ENCODE data around the gene MRTFB. TPM values are rescaled to one million over a fixed set of nuclear protein-coding genes. Genes with fewer than 3 reads are reported as not detected.
A peak's percentile ranks its signal among the peaks of the same experiment; 100 is the strongest.

MRTFB gene
- total and polyA plus RNA-seq, 4 experiments from 2014 or later = 6.1 to 26.7 (median 15.6) TPM

DNA sequence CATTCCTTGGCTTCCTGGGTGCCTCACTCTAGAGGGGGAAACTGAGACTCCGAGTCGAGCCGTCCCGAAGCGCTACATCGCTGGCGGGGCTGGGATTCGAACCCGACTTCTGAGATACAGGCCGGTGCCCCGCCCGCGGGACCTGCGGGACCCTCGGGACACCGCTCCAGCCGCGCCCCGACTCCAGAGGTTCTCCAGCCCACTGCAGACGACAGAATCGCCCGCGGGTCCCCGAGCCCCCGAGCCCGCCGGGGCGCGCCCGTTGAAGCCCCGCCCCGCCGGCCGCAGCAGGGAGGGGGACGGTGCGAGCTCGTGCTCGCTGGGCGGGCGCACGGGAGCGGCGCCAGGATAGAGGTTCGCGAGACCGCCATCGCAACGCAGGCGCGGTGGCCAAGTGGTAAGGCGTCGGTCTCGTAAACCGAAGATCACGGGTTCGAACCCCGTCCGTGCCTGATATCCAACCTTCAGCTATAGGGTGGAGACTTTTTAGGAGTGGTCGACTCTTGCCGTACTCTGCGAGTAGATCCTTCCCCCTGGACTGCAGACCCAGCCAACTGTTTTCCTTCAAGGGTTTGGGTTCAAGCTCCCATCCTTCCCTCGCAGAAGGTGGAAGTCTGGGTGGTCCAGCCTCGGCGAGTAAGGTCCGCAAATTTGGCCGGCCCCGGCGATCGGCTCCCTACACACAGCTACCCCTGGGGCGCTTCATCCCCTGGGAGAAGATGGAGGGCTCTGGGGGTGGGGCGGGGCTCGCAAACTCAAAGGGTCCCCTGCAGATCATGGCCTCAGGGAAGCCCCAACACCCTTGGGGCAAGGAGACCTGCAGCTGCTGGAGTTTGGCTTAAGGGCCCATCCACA lies 214.6 kb downstream of the MRTFB start:
- peaks cover 8 to 33% (median 16%) of the 10 kb centered on the region in 4 donors for H3K4me1 Mint-ChIP-seq
- CTCF ChIA-PET (ENCODE audit: partially characterized antibody) = interaction anchor here (1.0 to 2.5 kb wide), 7 partner anchors 16 to 363 kb away, joined by 3 to 13 read pairs (median 3); no protein-coding TSS in a partner anchor

DNA sequence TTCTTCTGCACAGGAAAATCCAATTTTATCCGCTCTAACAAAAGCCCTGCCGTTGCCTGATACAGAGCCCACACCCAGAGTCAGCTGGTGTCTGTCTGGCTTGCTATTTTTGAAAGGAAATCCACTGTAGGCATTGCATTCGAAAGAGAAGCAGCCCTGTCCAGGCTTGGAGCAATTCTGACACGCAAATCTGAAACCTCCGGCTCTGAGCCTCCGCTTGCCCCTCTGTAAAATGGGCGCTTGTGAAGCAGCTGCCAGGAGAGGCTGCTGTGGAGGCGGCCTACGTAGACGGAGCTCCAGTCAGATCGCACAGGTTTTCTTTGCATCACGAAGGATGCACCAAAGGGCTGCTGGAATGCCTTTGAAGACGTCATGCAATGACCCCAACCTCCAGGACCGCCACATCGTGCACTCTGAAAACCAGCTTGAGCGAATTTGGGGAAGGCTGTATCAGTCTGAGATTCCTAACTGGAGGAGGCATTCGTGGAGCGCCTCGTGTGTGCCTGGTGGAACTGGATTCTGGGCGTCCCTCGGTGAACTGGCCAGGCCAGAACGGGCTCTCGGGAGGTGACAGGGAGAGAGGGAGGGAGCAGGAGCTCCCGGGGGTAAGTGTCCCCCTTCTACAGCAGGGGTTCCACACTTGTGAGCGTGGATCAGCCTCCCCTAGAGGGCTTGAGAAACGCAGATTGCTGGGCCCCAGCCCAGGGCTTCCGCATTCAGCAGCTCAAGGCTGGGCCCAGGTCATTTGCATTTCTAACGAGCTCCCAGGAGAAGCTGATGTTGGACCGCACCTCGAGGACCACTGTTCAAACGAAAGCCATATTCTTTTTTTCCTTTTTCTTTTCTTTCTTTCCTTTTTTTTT lies 215.5 kb downstream of the MRTFB start:
- CTCF ChIA-PET (ENCODE audit: partially characterized antibody) = interaction anchor here (0.7 to 2.5 kb wide), 7 partner anchors 15 to 364 kb away, joined by 3 to 13 read pairs (median 3); no protein-coding TSS in a partner anchor
- intact Hi-C loops (cut with micrococcal nuclease) = loop anchor here (5.0 kb wide), 1 partner anchor 214 kb away; the partner anchor contains the start of gene MRTFB
- H3K9me3 ChIP-seq (ENCODE audit: control insufficient read depth in 1 of 2, low read length in 2 of 2) = no peaks in the 10 kb centered on the region
- no peaks in the 10 kb centered on the region for H3K27me3 ChIP-seq (ENCODE audit: insufficient read depth, low read length)
- Mint-ChIP-seq H3K27me3 (peaks cover 2% of the 10 kb centered on the region in 2 donors), H3K4me1 (peaks cover 8 to 33% (median 16%) of the 10 kb centered on the region in 4 donors), H3K4me3 (peak overlapping the region; percentile 76 to 97 (median 92)), H3K9me3 (peaks cover 0 to 34% (median 17%) of the 10 kb centered on the region in 8 donors), H3K36me3 (peaks cover 0 to 17% of the 10 kb centered on the region in 2 donors), H3K27ac (peak overlapping the region; percentile 82 to 98 (median 90))
- POLR2A ChIA-PET (ENCODE audit: partially characterized antibody) = interaction anchor here (1.1 to 3.4 kb wide), 6 partner anchors 12 to 367 kb away, joined by 3 to 18 read pairs (median 6); partner anchors contain the start of genes ERCC4 and PARN
- H3K4me1 ChIP-seq (ENCODE audit: insufficient read depth, low read length) = peaks cover 18% of the 10 kb centered on the region
- H3K36me3 ChIP-seq (ENCODE audit: insufficient read depth, low read length) = no peaks in the 10 kb centered on the region
- peak overlapping the region; percentile 64 to 71 for H3K4me3 ChIP-seq (ENCODE audit: low read length in 2 of 2)
- DNase-seq = peak; percentile 49 to 71 (median 56)
- peak overlapping the region; percentile 71 for H3K27ac ChIP-seq (ENCODE audit: low read depth, low read length)

More for the DNA sequence above, 214.6 kb downstream of the MRTFB start:
- Mint-ChIP-seq H3K27me3 (peaks cover 2% of the 10 kb centered on the region in 2 donors), H3K4me3 (peak overlapping the region; percentile 89 to 97 (median 95)), H3K27ac (peak overlapping the region; percentile 87 to 98 (median 94)), H3K36me3 (peaks cover 0 to 17% of the 10 kb centered on the region in 2 donors), H3K9me3 (peaks cover 0 to 34% (median 17%) of the 10 kb centered on the region in 8 donors)
- H3K27ac ChIP-seq (ENCODE audit: low read depth, low read length) = peak overlapping the region; percentile 71
- no peaks in the 10 kb centered on the region for H3K9me3 ChIP-seq (ENCODE audit: control insufficient read depth in 1 of 2, low read length in 2 of 2)
- no peaks in the 10 kb centered on the region for H3K36me3 ChIP-seq (ENCODE audit: insufficient read depth, low read length)
- DNase-seq = peak; percentile 91 to 98 (median 95)
- peak overlapping the region; percentile 64 to 71 for H3K4me3 ChIP-seq (ENCODE audit: low read length in 2 of 2)
- POLR2A ChIA-PET (ENCODE audit: partially characterized antibody) = interaction anchor here (0.5 to 3.4 kb wide), 9 partner anchors 11 to 1093 kb away, joined by 3 to 18 read pairs (median 5); partner anchors contain the start of genes BFAR, ERCC4 and PARN
- intact Hi-C loops (cut with micrococcal nuclease) = loop anchor here (1.0 to 5.0 kb wide), 5 partner anchors 16 to 366 kb away; partner anchors contain the start of genes MRTFB and PARN
- H3K27me3 ChIP-seq (ENCODE audit: insufficient read depth, low read length) = no peaks in the 10 kb centered on the region
- peaks cover 18% of the 10 kb centered on the region for H3K4me1 ChIP-seq (ENCODE audit: insufficient read depth, low read length)

DNA sequence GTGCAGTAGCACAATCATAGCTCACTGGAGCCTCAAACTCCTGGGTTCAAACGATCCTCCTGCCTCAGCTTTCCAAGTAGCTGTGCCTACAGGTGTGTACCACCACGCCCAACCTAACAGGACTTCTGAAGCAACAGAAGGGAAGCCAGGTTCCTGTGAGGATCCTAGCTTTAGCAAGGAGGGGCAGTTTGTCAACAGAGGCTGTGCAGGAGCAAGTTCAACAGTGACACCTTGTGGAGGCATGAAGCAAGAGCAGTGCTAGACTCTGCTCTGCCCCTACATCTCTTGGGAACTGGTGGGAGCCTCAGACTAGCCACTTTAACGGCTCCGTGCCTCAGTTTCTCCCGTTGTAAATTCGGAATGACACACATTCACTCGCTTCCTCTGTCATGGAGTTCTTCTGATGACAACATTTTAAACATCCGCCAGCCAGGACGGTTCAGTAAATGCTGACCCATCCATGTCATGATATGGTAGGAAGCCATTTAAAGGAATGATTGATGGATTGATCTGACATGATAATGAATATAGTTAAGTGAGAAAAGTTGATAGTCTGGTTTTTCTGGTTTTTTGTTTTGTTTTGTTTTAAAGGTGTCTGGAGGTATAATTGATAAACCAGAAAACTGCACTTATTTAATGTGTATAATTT lies 218.7 kb downstream of the MRTFB start:
- H3K27ac ChIP-seq (ENCODE audit: low read depth, low read length) = no peak overlapping the region
- H3K36me3 ChIP-seq (ENCODE audit: insufficient read depth, low read length) = no peaks in the 10 kb centered on the region
- ChIA-PET POLR2A (ENCODE audit: partially characterized antibody) (no interaction called here), CTCF (ENCODE audit: partially characterized antibody) (interaction anchor here (0.9 kb wide), 1 partner anchor 370 kb away, joined by 3 read pairs; the partner anchor contains the start of gene ERCC4)
- Mint-ChIP-seq H3K36me3 (peaks cover 0 to 16% of the 10 kb centered on the region in 2 donors), H3K27me3 (peaks cover 2% of the 10 kb centered on the region in 2 donors), H3K27ac (peak overlapping the region in 1 of 7 donors; percentile 61), H3K9me3 (peaks cover 0 to 33% (median 17%) of the 10 kb centered on the region in 8 donors), H3K4me1 (peaks cover 7 to 26% (median 11%) of the 10 kb centered on the region in 4 donors), H3K4me3 (no peak overlapping the region)
- peak in 3 of 5 donors; percentile 24 to 32 (median 30) for DNase-seq
- intact Hi-C loops (cut with micrococcal nuclease) = loop anchor here (5.0 kb wide), 1 partner anchor 218 kb away; the partner anchor contains the start of gene MRTFB
- no peaks in the 10 kb centered on the region for H3K27me3 ChIP-seq (ENCODE audit: insufficient read depth, low read length)
- H3K4me3 ChIP-seq (ENCODE audit: low read length in 2 of 2) = no peak overlapping the region
- H3K4me1 ChIP-seq (ENCODE audit: insufficient read depth, low read length) = peaks cover 12% of the 10 kb centered on the region
- H3K9me3 ChIP-seq (ENCODE audit: control insufficient read depth in 1 of 2, low read length in 2 of 2) = no peaks in the 10 kb centered on the region

DNA sequence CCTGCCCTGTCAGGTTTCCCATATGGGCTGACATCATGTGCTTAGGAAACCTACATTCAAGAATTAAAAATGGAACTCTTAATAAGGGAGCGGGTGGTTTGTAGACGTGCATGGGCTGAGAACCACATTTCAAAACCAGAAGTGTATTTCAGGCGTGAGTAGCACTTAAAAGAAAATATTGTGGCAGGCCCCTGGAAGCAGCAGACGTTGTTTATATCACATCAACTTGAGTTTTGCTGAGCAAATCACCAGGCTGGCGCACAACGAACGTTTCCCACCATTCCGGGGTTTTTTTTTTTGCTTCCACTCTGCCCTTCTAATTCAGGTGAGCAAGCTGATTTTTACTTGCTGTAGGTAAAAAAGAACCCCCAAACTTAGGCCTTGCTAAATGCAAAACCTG lies 220.2 kb downstream of the MRTFB start:
- H3K27ac Mint-ChIP-seq = no peak overlapping the region
- no peaks in the 10 kb centered on the region for H3K27me3 Mint-ChIP-seq
- H3K27ac ChIP-seq (ENCODE audit: low read depth, low read length) = no peak overlapping the region
- ChIA-PET POLR2A (ENCODE audit: partially characterized antibody) (no interaction called here), CTCF (ENCODE audit: partially characterized antibody) (no interaction called here)
- no peaks in the 10 kb centered on the region for H3K9me3 ChIP-seq (ENCODE audit: control insufficient read depth in 1 of 2, low read length in 2 of 2)
- no peaks in the 10 kb centered on the region for H3K27me3 ChIP-seq (ENCODE audit: insufficient read depth, low read length)
- DNase-seq = no peak
- no peaks in the 10 kb centered on the region for H3K36me3 ChIP-seq (ENCODE audit: insufficient read depth, low read length)
- peaks cover 5% of the 10 kb centered on the region for H3K4me1 ChIP-seq (ENCODE audit: insufficient read depth, low read length)
- peaks cover 0 to 31% (median 17%) of the 10 kb centered on the region in 8 donors for H3K9me3 Mint-ChIP-seq
- no peak overlapping the region for H3K4me3 Mint-ChIP-seq
- peaks cover 0 to 5% of the 10 kb centered on the region in 2 donors for H3K36me3 Mint-ChIP-seq
- intact Hi-C loops (cut with micrococcal nuclease) = no loop called here
- H3K4me1 Mint-ChIP-seq = peaks cover 5 to 12% (median 8%) of the 10 kb centered on the region in 4 donors
- H3K4me3 ChIP-seq (ENCODE audit: low read length in 2 of 2) = no peak overlapping the region

DNA sequence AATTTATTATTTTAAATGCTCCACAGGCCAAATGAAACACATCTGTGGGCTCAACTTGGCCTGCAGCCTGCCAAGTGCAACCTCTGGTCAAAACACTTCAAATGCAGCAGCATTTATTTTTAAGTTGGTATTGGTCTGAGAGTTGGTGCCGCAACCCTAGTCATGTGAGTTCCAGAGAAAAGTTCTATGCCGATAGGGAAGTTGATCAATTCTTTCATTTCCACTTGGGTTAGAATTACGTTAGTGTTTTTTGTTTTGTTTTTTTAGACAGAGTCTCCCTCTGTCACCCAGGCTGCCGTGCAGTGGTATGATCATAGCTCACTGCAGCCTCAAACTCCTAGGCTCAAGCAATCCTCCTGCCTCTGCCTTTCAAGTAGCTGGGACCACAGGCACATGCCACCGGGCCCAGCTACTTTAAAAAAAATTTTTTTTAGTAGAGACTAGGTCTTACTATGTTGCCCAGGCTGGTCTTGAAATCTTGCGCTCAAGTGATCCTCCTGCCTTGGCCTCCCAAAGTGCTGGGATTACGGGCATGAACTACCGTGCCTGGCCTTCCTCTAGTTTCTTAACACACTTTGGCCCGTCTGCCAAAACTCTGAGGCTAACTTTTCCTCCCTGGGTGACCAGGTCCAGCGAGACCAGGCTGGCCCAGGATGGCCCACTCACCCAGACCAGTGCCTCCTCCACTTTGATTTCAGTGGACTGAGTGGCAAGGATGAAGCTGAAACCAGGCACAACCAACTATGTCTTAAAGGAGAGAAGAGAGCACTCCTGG lies 221.1 kb downstream of the MRTFB start:
- DNase-seq = no peak
- Mint-ChIP-seq H3K4me1 (peaks cover 1 to 5% (median 3%) of the 10 kb centered on the region in 4 donors), H3K9me3 (peaks cover 0 to 24% (median 16%) of the 10 kb centered on the region in 8 donors), H3K27me3 (no peaks in the 10 kb centered on the region), H3K36me3 (no peaks in the 10 kb centered on the region), H3K27ac (no peak overlapping the region), H3K4me3 (no peak overlapping the region)
- Histone ChIP-seq H3K4me3 (ENCODE audit: low read length in 2 of 2) (no peak overlapping the region), H3K27me3 (ENCODE audit: insufficient read depth, low read length) (no peaks in the 10 kb centered on the region), H3K9me3 (ENCODE audit: control insufficient read depth in 1 of 2, low read length in 2 of 2) (no peaks in the 10 kb centered on the region), H3K4me1 (ENCODE audit: insufficient read depth, low read length) (no peaks in the 10 kb centered on the region), H3K27ac (ENCODE audit: low read depth, low read length) (no peak overlapping the region), H3K36me3 (ENCODE audit: insufficient read depth, low read length) (no peaks in the 10 kb centered on the region)
- intact Hi-C loops (cut with micrococcal nuclease) = no loop called here
- ChIA-PET CTCF (ENCODE audit: partially characterized antibody) (no interaction called here), POLR2A (ENCODE audit: partially characterized antibody) (no interaction called here)

DNA sequence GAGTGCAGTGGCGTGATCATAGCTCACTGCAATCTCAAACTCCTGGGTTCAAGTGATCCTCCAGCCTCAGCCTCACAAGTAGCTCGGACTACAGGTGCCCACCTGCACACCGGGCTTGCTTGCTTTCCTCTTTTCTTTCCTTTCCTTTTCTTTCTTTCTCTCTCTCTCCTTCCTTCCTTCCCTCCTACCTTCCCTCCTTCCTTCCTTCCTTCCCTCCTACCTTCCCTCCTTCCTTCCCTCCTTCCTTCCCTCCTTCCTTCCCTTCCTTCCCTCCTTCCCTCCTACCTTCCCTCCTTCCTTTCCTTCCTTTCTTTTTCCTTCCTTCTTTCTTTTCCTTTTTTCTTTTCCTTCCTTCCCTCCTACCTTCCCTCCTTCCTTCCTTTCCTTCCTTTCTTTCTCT lies 225.5 kb downstream of the MRTFB start:
- intact Hi-C loops (cut with micrococcal nuclease) = no loop called here
- Mint-ChIP-seq H3K4me1 (peaks cover 5 to 12% (median 9%) of the 10 kb centered on the region in 4 donors), H3K27ac (no peak overlapping the region), H3K4me3 (no peak overlapping the region), H3K27me3 (peaks cover 2 to 8% of the 10 kb centered on the region in 2 donors), H3K9me3 (no peaks in the 10 kb centered on the region), H3K36me3 (peaks cover 0 to 2% of the 10 kb centered on the region in 2 donors)
- Histone ChIP-seq H3K9me3 (ENCODE audit: control insufficient read depth in 1 of 2, low read length in 2 of 2) (no peaks in the 10 kb centered on the region), H3K27me3 (ENCODE audit: insufficient read depth, low read length) (no peaks in the 10 kb centered on the region), H3K4me3 (ENCODE audit: low read length in 2 of 2) (no peak overlapping the region), H3K36me3 (ENCODE audit: insufficient read depth, low read length) (no peaks in the 10 kb centered on the region), H3K27ac (ENCODE audit: low read depth, low read length) (no peak overlapping the region), H3K4me1 (ENCODE audit: insufficient read depth, low read length) (peaks cover 8% of the 10 kb centered on the region)
- ChIA-PET CTCF (ENCODE audit: partially characterized antibody) (no interaction called here), POLR2A (ENCODE audit: partially characterized antibody) (no interaction called here)
- DNase-seq = no peak

Data from CD4-positive, alpha-beta memory T cell (primary cell).